Neuronal stem cell (in vitro differentiated cells): ENCODE results near the gene OXLD1.

Experiments
- DNase-seq: peaks from one replicate; pipeline ENCODE4 v3.0.0-alpha.2; 2013; ENCODE audit warnings: low spot score
- H2AFZ ChIP-seq: one replicate; pipeline ENCODE4 v1.6.1; 2013; ENCODE audit warnings: mild to moderate bottlenecking, low read length, inconsistent platforms
- H2AK5ac ChIP-seq: 2 replicates; pipeline ENCODE4 v1.6.1; 2013; ENCODE audit warnings: low read depth, mild to moderate bottlenecking, inconsistent platforms, low read length, moderate library complexity, mixed read lengths
- H2BK120ac ChIP-seq: 2 replicates; pipeline ENCODE4 v1.6.1; 2013; ENCODE audit warnings: low read depth, mild to moderate bottlenecking, inconsistent platforms, low read length, moderate library complexity, mixed read lengths
- H2BK12ac ChIP-seq: one replicate; pipeline ENCODE4 v1.6.1; 2013; ENCODE audit warnings: low read length, inconsistent platforms
- H2BK15ac ChIP-seq: 2 replicates; pipeline ENCODE4 v1.6.1; 2013; ENCODE audit warnings: mild to moderate bottlenecking, low read length, inconsistent platforms, mixed read lengths
- H2BK5ac ChIP-seq: one replicate; pipeline ENCODE4 v1.6.1; 2013; ENCODE audit warnings: inconsistent platforms, mild to moderate bottlenecking, low read length, moderate library complexity
- H3K14ac ChIP-seq: one replicate; pipeline ENCODE4 v1.6.1; 2013; ENCODE audit warnings: low read length, inconsistent platforms
- H3K18ac ChIP-seq: 2 replicates; pipeline ENCODE4 v1.6.1; 2013; ENCODE audit warnings: low read length, inconsistent platforms
- H3K23ac ChIP-seq: 2 replicates; pipeline ENCODE4 v1.6.1; 2013; ENCODE audit warnings: low read depth, mild to moderate bottlenecking, mixed read lengths, low read length, inconsistent platforms; ENCODE audit not compliant: poor library complexity
- H3K27ac ChIP-seq: replicated peaks from 3 replicates; pipeline ENCODE4 v1.5.1; 2013; ENCODE audit warnings: low read length, inconsistent platforms
- H3K27me3 ChIP-seq, 3 experiments: 2 replicates each; pipeline ENCODE4 v1.6.1; 2013; ENCODE audit warnings: low read length in 3 of 3, mild to moderate bottlenecking in 2 of 3, inconsistent platforms in 1 of 3, low read depth in 1 of 3, mixed read lengths in 1 of 3, moderate library complexity in 1 of 3; ENCODE audit not compliant: control insufficient read depth in 3 of 3, insufficient read depth in 3 of 3
- H3K36me3 ChIP-seq, 2 donors: replicated peaks in 1 of 2; 2 replicates each; pipeline ENCODE4 v1.6.1; 2013; ENCODE audit warnings: low read length in 2 of 2; ENCODE audit not compliant: control insufficient read depth in 2 of 2, insufficient read depth in 2 of 2
- H3K4ac ChIP-seq: 2 replicates; pipeline ENCODE4 v1.6.1; 2013; ENCODE audit warnings: inconsistent platforms, mild to moderate bottlenecking, low read length, moderate library complexity
- H3K4me1 ChIP-seq, 2 donors: 1 replicate in 1 of 2; 2 replicates in 1 of 2; pipeline ENCODE4 v1.6.1; 2013; ENCODE audit warnings: low read length in 2 of 2, low read depth in 1 of 2; ENCODE audit not compliant: control insufficient read depth in 2 of 2, insufficient read depth in 1 of 2
- H3K4me2 ChIP-seq: one replicate; pipeline ENCODE4 v1.6.1; 2013; ENCODE audit warnings: mild to moderate bottlenecking, low read length, inconsistent platforms; ENCODE audit not compliant: insufficient read depth, poor library complexity, severe bottlenecking
- H3K4me3 ChIP-seq, 2 donors: 2 replicates each; pipeline ENCODE4 v1.5.1; 2013; ENCODE audit warnings: low read length in 2 of 2, mild to moderate bottlenecking in 2 of 2, inconsistent platforms in 1 of 2, moderate library complexity in 1 of 2
- H3K79me1 ChIP-seq: one replicate; pipeline ENCODE4 v1.6.1; 2013; ENCODE audit warnings: low read depth, mild to moderate bottlenecking, inconsistent platforms, low read length, moderate library complexity
- H3K9ac ChIP-seq: one replicate; pipeline ENCODE4 v1.6.1; 2013; ENCODE audit warnings: mild to moderate bottlenecking, low read depth, low read length, inconsistent platforms; ENCODE audit not compliant: poor library complexity
- H3K9me3 ChIP-seq, 2 donors: replicated peaks in 1 of 2; 2 replicates each; pipeline versions ENCODE3 to v1.6.1; 2013; ENCODE audit warnings: low read length in 2 of 2, mild to moderate bottlenecking in 2 of 2, inconsistent platforms in 1 of 2, low read depth in 1 of 2, mixed read lengths in 1 of 2, moderate library complexity in 1 of 2; ENCODE audit not compliant: control insufficient read depth in 2 of 2, insufficient read depth in 1 of 2
- H4K8ac ChIP-seq: one replicate; pipeline ENCODE4 v1.6.1; 2013; ENCODE audit warnings: low read depth, mild to moderate bottlenecking, inconsistent platforms, low read length, moderate library complexity
- H4K91ac ChIP-seq: one replicate; pipeline ENCODE4 v1.6.1; 2013; ENCODE audit warnings: low read length, low read depth, mild to moderate bottlenecking, inconsistent platforms; ENCODE audit not compliant: poor library complexity
- WGBS, 2 donors: extraction: QIAGEN DNeasy Blood & Tissue Kit; methylation state at CpG; one replicate each; pipeline ENCODE4 v1.1.7; 2013; ENCODE audit warnings: missing lambda C conversion rate in 2 of 2, mixed read lengths in 1 of 2; ENCODE audit not compliant: insufficient read length in 2 of 2, insufficient replicate concordance in 1 of 2; ENCODE audit errors: extremely low coverage in 2 of 2; 5-methylcytosine and 5-hydroxymethylcytosine counted together

Gene OXLD1

GRCh38 chr17:81696218-81696941 is 30.0 kb upstream of the OXLD1 start:
- Histone ChIP-seq H3K4me2 (no peak overlapping the region), H3K18ac (no peak overlapping the region), H3K36me3 (peaks cover 63 to 95% of the 10 kb centered on the region in 2 donors)

GRCh38 chr17:81695801-81696200 is 29.4 kb upstream of the OXLD1 start:
- Histone ChIP-seq H3K23ac (peak overlapping the region; percentile 43), H3K4me1 (no peaks in the 10 kb centered on the region), H4K8ac (no peak overlapping the region), H3K79me1 (peaks cover 15% of the 10 kb centered on the region), H2BK12ac (no peak overlapping the region), H3K9me3 (no peaks in the 10 kb centered on the region), H3K4ac (no peak overlapping the region), H3K9ac (peak overlapping the region; percentile 60), H2BK5ac (no peak overlapping the region), H3K4me3 (no peak overlapping the region), H3K4me2 (no peak overlapping the region), H2AFZ (no peak overlapping the region), H3K14ac (peak overlapping the region; percentile 56), H2AK5ac (no peak overlapping the region), H4K91ac (no peak overlapping the region), H2BK15ac (no peak overlapping the region), H3K18ac (no peak overlapping the region), H3K36me3 (peaks cover 59 to 95% of the 10 kb centered on the region in 2 donors), H3K27me3 (no peaks in the 10 kb centered on the region), H2BK120ac (no peak overlapping the region), H3K27ac (no peak overlapping the region)
- DNase-seq: no peak
- no CpG with 5 or more reads among the region's 22 CpGs for WGBS, 2 donors

More at GRCh38 chr17:81696218-81696941, 30.0 kb upstream of the OXLD1 start:
- DNase-seq: no peak
- no peak overlapping the region for H2BK5ac ChIP-seq
- H3K4ac ChIP-seq: no peak overlapping the region
- H2AK5ac ChIP-seq: no peak overlapping the region
- H3K4me3 ChIP-seq: no peak overlapping the region
- H3K4me1 ChIP-seq: peaks cover 0 to 2% of the 10 kb centered on the region in 2 donors
- no CpG with 5 or more reads among the region's 40 CpGs for WGBS, 2 donors
- no peaks in the 10 kb centered on the region for H3K27me3 ChIP-seq
- no peak overlapping the region for H3K14ac ChIP-seq
- H3K9me3 ChIP-seq: no peaks in the 10 kb centered on the region
- H2BK12ac ChIP-seq: no peak overlapping the region
- H4K91ac ChIP-seq: no peak overlapping the region
- peak overlapping the region; percentile 43 for H3K23ac ChIP-seq
- peak overlapping the region; percentile 56 for H4K8ac ChIP-seq
- no peak overlapping the region for H3K27ac ChIP-seq
- peak overlapping the region; percentile 55 for H3K9ac ChIP-seq
- H2BK15ac ChIP-seq: no peak overlapping the region
- H2AFZ ChIP-seq: no peak overlapping the region
- H3K79me1 ChIP-seq: peaks cover 20% of the 10 kb centered on the region
- H2BK120ac ChIP-seq: no peak overlapping the region

GRCh38 chr17:81695211-81695610 is 28.8 kb upstream of the OXLD1 start:
- no peak overlapping the region for H2BK12ac ChIP-seq
- peaks cover 59 to 96% of the 10 kb centered on the region in 2 donors for H3K36me3 ChIP-seq
- no peak overlapping the region for H3K27ac ChIP-seq
- DNase-seq: no peak
- H4K91ac ChIP-seq: no peak overlapping the region
- no peak overlapping the region for H2AK5ac ChIP-seq
- H3K4me1 ChIP-seq: no peaks in the 10 kb centered on the region
- H3K9me3 ChIP-seq: no peaks in the 10 kb centered on the region
- no peak overlapping the region for H3K4me3 ChIP-seq
- peaks cover 13% of the 10 kb centered on the region for H3K79me1 ChIP-seq
- H3K14ac ChIP-seq: no peak overlapping the region
- no peaks in the 10 kb centered on the region for H3K27me3 ChIP-seq
- no peak overlapping the region for H3K4me2 ChIP-seq
- no peak overlapping the region for H3K9ac ChIP-seq
- no peak overlapping the region for H2AFZ ChIP-seq
- H2BK5ac ChIP-seq: no peak overlapping the region
- no peak overlapping the region for H2BK120ac ChIP-seq
- no peak overlapping the region for H3K23ac ChIP-seq
- no CpG with 5 or more reads among the region's 6 CpGs for WGBS, 2 donors
- no peak overlapping the region for H2BK15ac ChIP-seq
- no peak overlapping the region for H4K8ac ChIP-seq
- no peak overlapping the region for H3K4ac ChIP-seq
- no peak overlapping the region for H3K18ac ChIP-seq

- Histone ChIP-seq H3K18ac (no peak overlapping the region), H3K23ac (no peak overlapping the region), H3K27me3 (no peaks in the 10 kb centered on the region), H3K79me1 (peaks cover 13% of the 10 kb centered on the region), H4K91ac (no peak overlapping the region), H2BK5ac (no peak overlapping the region), H3K36me3 (peaks cover 63 to 98% of the 10 kb centered on the region in 2 donors), H2BK15ac (no peak overlapping the region), H3K4me1 (no peaks in the 10 kb centered on the region), H2BK12ac (no peak overlapping the region), H2BK120ac (no peak overlapping the region), H4K8ac (no peak overlapping the region), H2AK5ac (no peak overlapping the region), H3K27ac (no peak overlapping the region), H3K4ac (no peak overlapping the region), H3K9me3 (no peaks in the 10 kb centered on the region), H3K4me2 (no peak overlapping the region), H2AFZ (no peak overlapping the region), H3K4me3 (no peak overlapping the region), H3K9ac (no peak overlapping the region), H3K14ac (no peak overlapping the region)
- WGBS, 2 donors: no CpG with 5 or more reads among the region's 19 CpGs
- DNase-seq: no peak
Observed at GRCh38 chr17:81694810-81695209, 28.4 kb upstream of the OXLD1 start.
